IPS-18c (cell line): ENCODE data around the gene ZNF414.
"Not testable (repeated sequence)": the region's sequence is repeated elsewhere in the genome, so short reads cannot be mapped to it uniquely, and the experiment has no call there.

Experiments
- H3K4me3 ChIP-seq: 2 replicates; pipeline ENCODE4 v1.7.0; 2013; ENCODE audit warnings: low read depth, mild to moderate bottlenecking, low read length, moderate library complexity; ENCODE audit not compliant: insufficient read depth
- H3K9me3 ChIP-seq: one replicate; pipeline ENCODE4 v1.6.1; 2013; ENCODE audit warnings: mild to moderate bottlenecking, low read length, moderate library complexity; ENCODE audit not compliant: control insufficient read depth, insufficient read depth

The ZNF414 gene

GRCh38 chr19:8513687-8514504, at the start of gene ZNF414:
ZNF414 (minus strand) TSS chr19:8514167; CDS start chr19:8514046, 121 bp downstream.
- peak within 1 kb of the TSS; percentile 98 for H3K4me3 ChIP-seq
- no peaks in the 10 kb centered on the region for H3K9me3 ChIP-seq

- Histone ChIP-seq H3K4me3 (no peak overlapping the region), H3K9me3 (no peaks in the 10 kb centered on the region)
These were observed 47.3 kb upstream of the ZNF414 start for GRCh38 chr19:8561075-8561764.

- H3K9me3 ChIP-seq: peaks cover 2% of the 10 kb centered on the region
These were observed 44.4 kb upstream of the ZNF414 start for GRCh38 chr19:8558325-8558724.

GRCh38 chr19:8557642-8558238, 43.8 kb upstream of the ZNF414 start:
- Histone ChIP-seq H3K4me3 (no peak overlapping the region), H3K9me3 (peaks cover 2% of the 10 kb centered on the region)

More at GRCh38 chr19:8558325-8558724, 44.4 kb upstream of the ZNF414 start:
- no peak overlapping the region for H3K4me3 ChIP-seq

GRCh38 chr19:8553729-8554128, 39.8 kb upstream of the ZNF414 start:
- H3K4me3 ChIP-seq, H3K9me3 ChIP-seq: not testable (repeated sequence)

- Histone ChIP-seq H3K4me3 (no peak overlapping the region), H3K9me3 (peaks cover 2% of the 10 kb centered on the region)
These were observed 38.8 kb upstream of the ZNF414 start for GRCh38 chr19:8552810-8553209.

GRCh38 chr19:8550070-8550469, 36.1 kb upstream of the ZNF414 start:
- H3K9me3 ChIP-seq: peaks cover 2% of the 10 kb centered on the region

GRCh38 chr19:8545743-8546142, 31.8 kb upstream of the ZNF414 start:
- Histone ChIP-seq H3K4me3 (no peak overlapping the region), H3K9me3 (no peaks in the 10 kb centered on the region)

More at GRCh38 chr19:8550070-8550469, 36.1 kb upstream of the ZNF414 start:
- H3K4me3 ChIP-seq: no peak overlapping the region

- no peaks in the 10 kb centered on the region for H3K9me3 ChIP-seq
- no peak overlapping the region for H3K4me3 ChIP-seq
These were observed 30.2 kb upstream of the ZNF414 start for GRCh38 chr19:8544168-8544567.

- Histone ChIP-seq H3K9me3 (no peaks in the 10 kb centered on the region), H3K4me3 (no peak overlapping the region)
These were observed 25.7 kb upstream of the ZNF414 start for GRCh38 chr19:8539621-8540149.

GRCh38 chr19:8537099-8537498, 23.1 kb upstream of the ZNF414 start:
- Histone ChIP-seq H3K4me3 (no peak overlapping the region), H3K9me3 (no peaks in the 10 kb centered on the region)

- H3K9me3 ChIP-seq: no peaks in the 10 kb centered on the region
- no peak overlapping the region for H3K4me3 ChIP-seq
These were observed 22.3 kb upstream of the ZNF414 start for GRCh38 chr19:8536282-8536681.

GRCh38 chr19:8532225-8532624, 18.3 kb upstream of the ZNF414 start:
- Histone ChIP-seq H3K9me3 (no peaks in the 10 kb centered on the region), H3K4me3 (no peak overlapping the region)

GRCh38 chr19:8531470-8531869, 17.5 kb upstream of the ZNF414 start:
- H3K4me3 ChIP-seq: no peak overlapping the region
- H3K9me3 ChIP-seq: no peaks in the 10 kb centered on the region

- H3K4me3 ChIP-seq: no peak overlapping the region
- peaks cover 2% of the 10 kb centered on the region for H3K9me3 ChIP-seq
These were observed 16.2 kb upstream of the ZNF414 start for GRCh38 chr19:8530061-8530679.

- peaks cover 2% of the 10 kb centered on the region for H3K9me3 ChIP-seq
- no peak overlapping the region for H3K4me3 ChIP-seq
These were observed 15.5 kb upstream of the ZNF414 start for GRCh38 chr19:8529369-8530006.

- Histone ChIP-seq H3K9me3 (peaks cover 2% of the 10 kb centered on the region), H3K4me3 (no peak overlapping the region)
These were observed 14.5 kb upstream of the ZNF414 start for GRCh38 chr19:8528500-8528899.
